Glomerular visceral epithelial cell (primary cell): ENCODE data around the gene VMAC.

Source experiments
- DNase-seq: peaks from one replicate; pipeline ENCODE4 v3.0.0-alpha.2; 2016; ENCODE audit errors: extremely low spot score

The VMAC gene

GRCh38 chr19:5905114-5905778 is 574 bp downstream of the VMAC start:
- no peak for DNase-seq

- DNase-seq, result no peak
Observed at GRCh38 chr19:5907241-5907640, 2.6 kb downstream of the VMAC start.

DNA sequence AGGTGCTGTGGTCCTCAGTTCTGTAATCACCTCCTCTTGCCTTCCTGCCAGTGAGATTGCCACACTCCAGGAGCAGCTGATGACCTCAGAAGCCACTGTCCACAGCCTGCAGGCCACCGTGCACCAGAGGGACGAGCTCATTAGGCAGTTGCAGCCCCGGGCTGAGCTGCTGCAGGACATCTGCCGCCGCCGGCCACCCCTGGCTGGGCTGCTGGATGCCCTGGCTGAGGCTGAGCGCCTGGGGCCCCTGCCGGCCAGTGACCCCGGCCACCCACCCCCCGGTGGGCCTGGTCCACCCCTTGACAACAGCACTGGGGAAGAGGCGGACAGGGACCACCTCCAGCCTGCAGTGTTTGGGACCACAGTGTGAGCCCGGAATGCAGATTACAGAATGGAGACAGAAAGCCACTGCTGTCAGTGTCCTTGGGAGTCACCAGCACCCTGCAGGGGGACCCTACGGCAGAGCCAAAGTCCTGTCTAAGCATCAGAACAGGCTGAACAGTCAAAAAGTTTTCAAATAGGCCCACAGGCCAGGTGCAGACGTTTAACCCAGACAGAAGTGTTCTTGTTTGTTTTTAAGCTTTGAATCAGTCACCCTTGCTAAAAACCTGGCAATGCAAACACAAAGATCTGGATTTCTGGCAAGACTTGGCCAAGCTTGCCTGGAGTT is 4.2 kb downstream of the VMAC start:
- no peak for DNase-seq

DNA sequence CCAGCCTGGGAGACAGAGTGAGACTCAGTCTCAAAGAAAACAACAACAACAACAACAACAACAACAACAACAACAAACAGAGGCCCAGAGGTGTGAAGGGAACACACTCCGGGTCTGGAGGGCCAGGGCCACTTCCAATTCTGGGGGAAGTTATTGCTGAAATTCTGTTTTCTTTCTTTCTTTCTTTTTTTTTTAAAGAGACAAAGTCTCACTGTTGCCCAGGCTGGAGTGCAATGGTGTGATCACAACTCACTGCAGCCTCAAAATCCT is 5.9 kb downstream of the VMAC start:
- no peak for DNase-seq

DNA sequence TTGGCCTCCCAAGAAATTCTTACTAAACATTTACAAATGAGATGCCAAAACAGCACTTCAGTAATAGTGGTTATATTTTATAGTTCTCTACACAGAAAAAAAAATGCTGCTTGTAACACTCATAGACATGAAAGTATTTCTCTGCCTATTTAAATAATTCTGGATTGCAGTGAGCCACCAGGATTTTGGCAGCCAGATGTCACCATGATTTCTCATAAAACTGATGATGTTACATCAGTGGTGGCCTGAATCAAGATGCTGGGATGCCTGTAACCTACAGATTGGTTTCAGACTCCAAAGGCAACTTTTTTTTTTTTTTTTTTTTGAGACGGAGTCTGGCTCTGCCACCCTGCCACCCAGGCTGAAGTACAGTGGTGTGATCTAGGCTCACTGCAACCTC is 6.7 kb downstream of the VMAC start:
- no peak for DNase-seq

DNA sequence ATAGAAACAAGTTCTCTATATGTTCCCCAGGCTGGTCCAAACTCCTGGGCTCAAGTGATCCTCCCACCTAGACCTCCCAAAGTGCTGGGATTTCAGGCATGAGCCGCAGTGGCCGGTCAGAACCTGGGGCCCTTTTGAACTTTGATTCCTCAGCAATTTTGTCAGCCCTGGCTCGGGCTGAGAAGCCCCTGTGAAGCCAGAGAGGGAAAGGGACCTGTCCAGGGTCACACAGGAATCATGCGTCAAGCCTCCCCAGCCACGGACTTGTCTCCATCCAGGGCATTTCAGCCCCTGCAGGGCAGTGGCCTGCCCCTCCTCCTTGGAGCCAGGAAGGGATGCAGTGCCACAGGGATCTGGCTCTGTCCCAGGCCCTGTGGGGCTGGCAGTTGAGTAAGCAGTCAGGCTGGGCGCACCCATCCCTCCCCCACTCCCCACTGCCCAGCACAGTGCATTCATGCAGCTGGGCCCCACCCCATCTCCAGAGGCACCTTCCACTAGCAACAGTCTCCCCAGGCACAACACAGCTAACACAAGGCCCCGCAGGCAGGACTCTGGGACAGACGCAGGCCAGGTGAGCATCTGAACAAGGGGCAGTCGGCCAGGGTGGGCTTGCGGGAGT is 9.2 kb downstream of the VMAC start, which contains the start of gene CAPS:
Gene CAPS (plus strand): TSS at position 516 of the 619 bp plus-strand sequence. CDS start 153 bp downstream, outside the sequence.
- peak; percentile 92 for DNase-seq

GRCh38 chr19:5914358-5914774 is 9.7 kb downstream of the VMAC start:
- DNase-seq, result no peak

GRCh38 chr19:5914946-5915781 is 10.5 kb downstream of the VMAC start:
- DNase-seq, result no peak

DNA sequence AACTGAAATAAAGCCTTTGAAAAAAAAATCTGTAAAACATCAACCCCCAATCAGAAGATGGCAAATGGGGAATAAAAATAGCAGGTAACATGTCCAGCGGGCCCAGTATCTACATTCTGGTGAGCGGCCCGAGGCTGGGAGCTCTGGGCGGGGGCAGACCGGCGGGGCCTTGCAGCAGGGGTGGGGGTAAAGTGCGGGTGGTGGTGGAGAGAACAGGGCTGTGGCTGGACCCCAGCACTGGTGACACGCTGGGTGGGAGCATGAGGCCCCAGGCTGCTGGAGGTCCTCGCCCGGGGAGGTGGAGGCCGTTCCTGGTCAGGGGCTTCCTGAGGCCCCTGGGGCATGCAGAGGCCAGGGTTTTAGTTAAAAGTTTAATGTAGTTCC is 11.1 kb downstream of the VMAC start:
- no peak for DNase-seq

- DNase-seq, result no peak
Observed at GRCh38 chr19:5916181-5916708, 11.6 kb downstream of the VMAC start.

GRCh38 chr19:5917431-5918107 is 12.9 kb downstream of the VMAC start:
- DNase-seq, result no peak

DNA sequence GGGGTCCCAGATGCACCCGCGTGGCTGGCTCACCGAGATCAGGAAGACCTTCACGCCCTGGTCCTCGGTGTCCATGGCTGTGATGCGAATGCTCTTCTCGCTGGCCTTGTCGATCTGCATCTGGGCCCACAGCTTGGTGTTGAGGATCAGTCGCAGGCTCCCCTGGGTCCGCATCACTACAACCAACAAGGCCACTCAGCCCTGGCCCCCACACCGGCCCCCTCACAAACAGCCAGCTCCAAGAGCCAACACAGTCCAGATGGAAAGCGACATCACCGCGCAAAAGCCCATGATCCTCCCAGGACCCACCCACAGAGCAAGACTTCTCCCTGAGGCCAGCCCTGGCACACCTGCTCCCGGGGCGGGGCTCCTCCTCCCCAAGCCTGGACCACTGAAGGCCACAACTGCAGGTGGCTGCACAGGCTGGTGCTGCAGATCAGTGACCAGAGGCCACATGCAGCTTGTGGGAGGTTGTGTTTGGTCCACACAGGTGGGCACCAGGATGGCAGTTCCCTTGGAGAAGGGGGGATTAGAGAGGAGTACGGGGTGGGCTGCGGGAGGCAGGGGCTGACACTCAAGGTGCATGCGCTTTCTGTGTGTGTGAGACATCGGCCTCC is 13.9 kb downstream of the VMAC start:
- no peak for DNase-seq

GRCh38 chr19:5921516-5922160 is 17.0 kb downstream of the VMAC start:
- DNase-seq, result no peak

DNA sequence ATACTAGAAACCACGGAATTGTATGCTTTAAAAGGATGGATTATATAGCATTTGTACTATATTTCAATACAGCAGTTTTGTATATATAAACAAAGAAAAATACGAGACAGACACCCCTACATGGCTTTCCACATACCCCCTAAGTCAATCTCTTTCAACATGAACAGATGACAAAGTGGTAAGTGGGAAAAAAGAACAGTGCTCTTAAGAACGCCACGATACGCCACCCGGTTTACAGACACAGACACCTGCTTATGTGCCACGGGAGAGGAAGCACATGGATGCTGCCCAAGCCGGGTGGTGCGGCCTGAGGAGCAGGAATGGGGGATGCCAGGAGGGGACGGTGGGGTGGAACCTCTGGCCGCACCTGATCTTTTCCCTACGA is 17.5 kb downstream of the VMAC start:
- DNase-seq, result no peak

DNA sequence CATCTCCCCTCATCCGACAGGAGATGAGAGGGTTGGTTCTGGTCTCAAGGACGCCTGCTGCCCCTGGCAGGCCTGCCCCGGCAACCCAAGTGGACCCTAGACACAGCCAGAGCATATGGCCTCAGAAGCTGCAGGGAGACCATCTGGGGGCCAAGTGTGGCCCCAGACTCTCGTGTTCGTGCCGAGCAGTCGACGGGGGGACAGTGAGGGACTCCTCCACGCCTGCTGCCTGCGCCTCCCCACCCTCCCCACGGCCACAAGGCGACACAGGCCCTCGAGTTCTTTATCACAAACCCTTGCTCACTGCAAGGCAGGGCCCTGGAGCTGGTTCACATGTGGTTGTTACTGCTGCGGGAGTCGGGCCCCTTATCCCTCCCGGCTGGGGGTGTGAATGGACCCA is 18.7 kb downstream of the VMAC start:
- DNase-seq, result no peak

- DNase-seq, result no peak
Observed at GRCh38 chr19:5925830-5926427, 21.3 kb downstream of the VMAC start.

- no peak for DNase-seq
Observed at GRCh38 chr19:5926641-5927440, 22.2 kb downstream of the VMAC start.

DNA sequence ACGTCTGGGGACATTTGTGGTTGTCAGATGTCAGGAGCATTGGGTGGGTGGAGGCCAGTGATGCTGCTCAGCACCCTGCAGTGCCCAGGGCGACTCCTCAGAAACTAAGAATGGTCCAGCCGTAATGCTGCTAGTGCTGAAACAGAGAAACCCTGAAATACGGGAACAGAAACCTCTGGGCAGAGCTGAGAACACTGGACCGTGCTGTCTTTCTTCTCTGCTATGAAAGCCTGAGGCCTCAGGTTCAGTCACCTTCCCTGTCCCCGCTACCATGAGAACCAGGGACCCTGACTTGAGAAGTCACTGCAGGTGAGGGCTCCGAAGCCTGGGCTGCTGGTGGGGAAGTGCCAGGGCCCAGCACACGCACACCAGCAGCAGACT is 22.8 kb downstream of the VMAC start:
- DNase-seq, result no peak

DNA sequence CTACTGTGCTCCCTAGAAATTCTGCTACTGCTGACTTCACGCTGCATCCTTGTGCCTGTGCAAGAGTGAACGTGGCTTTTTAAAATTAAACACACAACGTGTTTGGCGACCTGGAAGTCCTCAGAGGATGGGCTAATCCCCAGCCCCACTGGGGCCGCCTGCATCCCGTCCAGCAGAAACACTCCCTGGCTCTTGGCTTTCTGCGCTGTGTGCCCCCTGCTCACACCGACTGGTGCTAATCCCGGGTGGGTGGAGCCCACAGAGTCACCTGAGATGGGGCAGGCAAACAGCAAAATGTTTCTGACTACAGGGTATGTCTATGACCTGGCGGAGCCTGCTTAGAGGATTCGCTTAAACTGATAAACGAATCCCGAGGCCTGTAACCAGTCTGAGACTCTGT is 24.5 kb downstream of the VMAC start:
- no peak for DNase-seq

DNA sequence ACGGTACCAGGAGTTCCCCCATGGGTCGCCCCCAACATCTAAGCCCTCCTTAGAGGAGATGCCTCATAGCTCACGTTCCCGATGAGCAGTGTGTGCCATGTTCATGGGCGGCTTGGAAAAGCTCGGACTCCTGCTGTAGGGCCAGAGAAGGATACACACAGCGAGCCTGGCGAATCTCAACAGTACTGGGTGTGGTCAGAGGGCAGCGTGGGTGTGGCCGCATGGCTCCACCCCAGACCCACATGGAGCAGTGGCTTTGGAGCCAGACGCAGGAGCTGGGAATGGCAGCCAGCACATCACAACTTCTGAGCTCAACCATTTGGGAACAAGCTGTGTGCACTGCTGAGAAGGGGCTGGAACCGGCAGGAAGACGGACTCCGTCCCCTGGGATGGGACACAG is 25.0 kb downstream of the VMAC start:
- no peak for DNase-seq
